WTC11 (cell line): ENCODE measurements around the gene OSBP2. TPM values are rescaled to one million over a fixed set of nuclear protein-coding genes. Genes with fewer than 3 reads are reported as not detected.

ENCODE experiments used
- ATAC-seq: fragments of 200-7000 bp; cut with Tn5 transposase; 2 replicates; pipeline ENCODE4 v1.10.0; 2021; ENCODE audit warnings: mild to moderate bottlenecking, moderate library complexity
- CTCF ChIA-PET: fragments of 300-600 bp; sonication (Branson Sonifier 250); formaldehyde crosslinking; loops from one replicate; lab custom pipeline; 2021; ENCODE audit warnings: antibody characterized with exemption; lab: Charles Lee
- POLR2A ChIA-PET: fragments of 350-600 bp; sonication (Branson Sonifier 250); formaldehyde crosslinking; loops from one replicate; lab custom pipeline; 2021; ENCODE audit warnings: antibody characterized with exemption; lab: Charles Lee
- DNase-seq: peaks from one replicate; pipeline ENCODE4 v3.0.0; 2021; ENCODE audit warnings: low spot score
- H3K27ac Mint-ChIP-seq: 2 replicates; pipeline ENCODE4 v1.8.0; 2021; ENCODE audit warnings: mixed read lengths
- H3K27me3 Mint-ChIP-seq: 2 replicates; pipeline ENCODE4 v1.8.0; 2021; ENCODE audit warnings: low read depth, mild to moderate bottlenecking, moderate library complexity, mixed read lengths
- H3K36me3 Mint-ChIP-seq: 2 replicates; pipeline ENCODE4 v1.8.0; 2021; ENCODE audit warnings: mixed read lengths
- H3K4me1 Mint-ChIP-seq: 2 replicates; pipeline ENCODE4 v1.8.0; 2022; ENCODE audit warnings: mixed read lengths
- H3K4me3 Mint-ChIP-seq: 2 replicates; pipeline ENCODE4 v1.8.0; 2021; ENCODE audit warnings: mild to moderate bottlenecking, moderate library complexity, mixed read lengths
- H3K9me3 Mint-ChIP-seq: 2 replicates; pipeline ENCODE4 v1.8.0; 2021; ENCODE audit warnings: mixed read lengths
- AR ChIP-seq: fragments of 250-450 bp; sonication (Bioruptor Pico); IDR thresholded peaks from 2 replicates; pipeline ENCODE4 v1.9.0; 2021; ENCODE audit warnings: mild to moderate bottlenecking
- ARID4B ChIP-seq: sonication (generic); formaldehyde crosslinking; IDR thresholded peaks from 2 replicates; pipeline ENCODE4 v1.8.0; 2023; ENCODE audit warnings: missing genetic modification reagents, mild to moderate bottlenecking, borderline replicate concordance
- CDX4 ChIP-seq: fragments of 250-450 bp; sonication (Bioruptor Pico); IDR thresholded peaks from 2 replicates; pipeline ENCODE4 v1.9.0; 2021; ENCODE audit warnings: moderate library complexity, mild to moderate bottlenecking, inconsistent platforms, borderline replicate concordance
- CREB1 ChIP-seq: sonication (generic); formaldehyde crosslinking; IDR thresholded peaks from 2 replicates; pipeline ENCODE4 v1.8.0; 2023; ENCODE audit warnings: mild to moderate bottlenecking, missing genetic modification reagents
- E2F4 ChIP-seq: sonication (generic); formaldehyde crosslinking; IDR thresholded peaks from 2 replicates; pipeline ENCODE4 v1.8.1; 2022; ENCODE audit warnings: low read depth, mild to moderate bottlenecking, moderate library complexity, missing genetic modification reagents, borderline replicate concordance
- E2F5 ChIP-seq: sonication (generic); formaldehyde crosslinking; IDR thresholded peaks from 2 replicates; pipeline ENCODE4 v1.8.1; 2022; ENCODE audit warnings: mild to moderate bottlenecking, moderate library complexity, missing genetic modification reagents
- ELF4 ChIP-seq: sonication (generic); formaldehyde crosslinking; IDR thresholded peaks from 2 replicates; pipeline ENCODE4 v1.8.1; 2022; ENCODE audit warnings: low read depth, mild to moderate bottlenecking, moderate library complexity, missing genetic modification reagents
- FOXK1 ChIP-seq: sonication (generic); formaldehyde crosslinking; IDR thresholded peaks from 2 replicates; pipeline ENCODE4 v1.8.0; 2022; ENCODE audit warnings: mild to moderate bottlenecking, moderate library complexity, missing genetic modification reagents
- GABPB1 ChIP-seq: sonication (generic); formaldehyde crosslinking; IDR thresholded peaks from 2 replicates; pipeline ENCODE4 v1.8.1; 2023; ENCODE audit warnings: mild to moderate bottlenecking, missing genetic modification reagents
- GRHL2 ChIP-seq: fragments of 250-450 bp; sonication (Bioruptor Pico); IDR thresholded peaks from 2 replicates; pipeline ENCODE4 v1.8.0; 2022; ENCODE audit warnings: mild to moderate bottlenecking, moderate library complexity; ENCODE audit not compliant: insufficient replicate concordance, severe bottlenecking
- HMGA2 ChIP-seq: fragments of 250-450 bp; sonication (Bioruptor Pico); IDR thresholded peaks from 2 replicates; pipeline ENCODE4 v1.4.0; 2021; ENCODE audit warnings: mild to moderate bottlenecking, moderate library complexity
- MLX ChIP-seq: sonication (generic); formaldehyde crosslinking; IDR thresholded peaks from 2 replicates; pipeline ENCODE4 v1.8.1; 2023; ENCODE audit warnings: mild to moderate bottlenecking, missing genetic modification reagents, moderate library complexity
- NFE2L1 ChIP-seq: sonication (generic); formaldehyde crosslinking; IDR thresholded peaks from 2 replicates; pipeline ENCODE4 v1.8.1; 2023; ENCODE audit warnings: missing genetic modification reagents
- NFYB ChIP-seq: sonication (generic); formaldehyde crosslinking; conservative IDR thresholded peaks from 2 replicates; pipeline ENCODE4 v1.8.0; 2022; ENCODE audit warnings: low read depth, missing genetic modification reagents
- NR3C1 ChIP-seq: sonication (generic); formaldehyde crosslinking; conservative IDR thresholded peaks from 2 replicates; pipeline ENCODE4 v1.8.1; 2023; ENCODE audit warnings: low read depth, mild to moderate bottlenecking, missing genetic modification reagents
- PRRX2 ChIP-seq: fragments of 250-450 bp; sonication (Bioruptor Pico); IDR thresholded peaks from 2 replicates; pipeline ENCODE4 v1.8.0; 2021; ENCODE audit warnings: mild to moderate bottlenecking
- RORB ChIP-seq: fragments of 250-450 bp; sonication (Bioruptor Pico); IDR thresholded peaks from 2 replicates; pipeline ENCODE4 v1.9.0; 2021; ENCODE audit warnings: mild to moderate bottlenecking
- TEAD4 ChIP-seq: sonication (generic); formaldehyde crosslinking; IDR thresholded peaks from 2 replicates; pipeline ENCODE4 v1.8.0; 2022; ENCODE audit warnings: mild to moderate bottlenecking, missing genetic modification reagents
- ZMAT4 ChIP-seq: fragments of 250-450 bp; sonication (Bioruptor Pico); IDR thresholded peaks from 2 replicates; pipeline ENCODE4 v1.9.0; 2021; ENCODE audit warnings: mild to moderate bottlenecking
- total RNA-seq: library from RNA; stranded (reverse); gene quantifications from 3 replicates; pipeline ENCODE4 v1.2.3, GENCODE V29; 2021

Gene OSBP2
- total RNA-seq, 1 experiment from 2014 or later: 4.1 TPM

- no peak for ATAC-seq
- H3K4me1 Mint-ChIP-seq: no peaks in the 10 kb centered on the region
- ChIA-PET POLR2A (no interaction called here), CTCF (no interaction called here)
- TF ChIP-seq E2F5 (CRISPR knock-in tag): no peak
- TF ChIP-seq NFE2L1 (CRISPR knock-in tag): no peak
- no peak for TF ChIP-seq TEAD4 (CRISPR knock-in tag)
- TF ChIP-seq GRHL2 (CRISPR knock-in tag): no peak
- no peak for TF ChIP-seq GABPB1 (CRISPR knock-in tag)
- TF ChIP-seq ELF4: no peak
- no peak for TF ChIP-seq NFYB (CRISPR knock-in tag)
- no peak for TF ChIP-seq CREB1 (CRISPR knock-in tag)
- no peak for TF ChIP-seq RORB (CRISPR knock-in tag)
- TF ChIP-seq PRRX2 (CRISPR knock-in tag): no peak
- no peak for TF ChIP-seq AR
- TF ChIP-seq ARID4B (CRISPR knock-in tag): no peak
- H3K36me3 Mint-ChIP-seq: peaks cover 83% of the 10 kb centered on the region
- no peak for DNase-seq
- H3K27ac Mint-ChIP-seq: no peak overlapping the region
- H3K9me3 Mint-ChIP-seq: no peaks in the 10 kb centered on the region
- no peaks in the 10 kb centered on the region for H3K27me3 Mint-ChIP-seq
- H3K4me3 Mint-ChIP-seq: no peak overlapping the region
These were observed 237.0 kb downstream of the OSBP2 start for GRCh38 chr22:30931541-30932300.

- Mint-ChIP-seq H3K36me3 (peaks cover 82% of the 10 kb centered on the region), H3K4me1 (no peaks in the 10 kb centered on the region), H3K27me3 (no peaks in the 10 kb centered on the region), H3K4me3 (no peak overlapping the region), H3K27ac (no peak overlapping the region), H3K9me3 (no peaks in the 10 kb centered on the region)
- DNase-seq: no peak
- TF ChIP-seq FOXK1 (CRISPR knock-in tag): no peak
- TF ChIP-seq NR3C1 (CRISPR knock-in tag): no peak
- TF ChIP-seq MLX (CRISPR knock-in tag): no peak
- TF ChIP-seq CDX4 (CRISPR knock-in tag): no peak
- no peak for TF ChIP-seq ZMAT4 (CRISPR knock-in tag)
- no peak for TF ChIP-seq HMGA2 (CRISPR knock-in tag)
- TF ChIP-seq E2F4: no peak
- ChIA-PET POLR2A (no interaction called here), CTCF (no interaction called here)
- ATAC-seq: no peak
These were observed 238.0 kb downstream of the OSBP2 start for GRCh38 chr22:30932661-30933060.
